Sigmoid colon (tissue), 4 donors: ENCODE measurements around the gene NID2.
A peak's percentile ranks its signal among the peaks of the same experiment; 100 is the strongest.

Source experiments
- EP300 ChIP-seq, 4 donors: sonication (generic); formaldehyde crosslinking; IDR thresholded peaks; one replicate each; pipeline ENCODE4 v1.6.1; 2017; ENCODE audit warnings: antibody characterized with exemption in 4 of 4
- POLR2A ChIP-seq, 2 donors: fragments of 450-650 bp; IDR thresholded peaks; one replicate each; pipeline ENCODE4 v1.6.1; 2016; ENCODE audit warnings: antibody characterized with exemption in 2 of 2, mild to moderate bottlenecking in 2 of 2, moderate library complexity in 2 of 2
- TF ChIP-seq, protein P1 (sequence below), 4 experiments: fragments of 450-650 bp in 3 of 4; fragments of 200-600 bp in 1 of 4; IDR thresholded peaks; one replicate each; pipeline ENCODE4 v1.5.1; 2016 to 2019; ENCODE audit warnings: antibody characterized with exemption in 4 of 4, mild to moderate bottlenecking in 3 of 4, moderate library complexity in 2 of 4

DNA sequence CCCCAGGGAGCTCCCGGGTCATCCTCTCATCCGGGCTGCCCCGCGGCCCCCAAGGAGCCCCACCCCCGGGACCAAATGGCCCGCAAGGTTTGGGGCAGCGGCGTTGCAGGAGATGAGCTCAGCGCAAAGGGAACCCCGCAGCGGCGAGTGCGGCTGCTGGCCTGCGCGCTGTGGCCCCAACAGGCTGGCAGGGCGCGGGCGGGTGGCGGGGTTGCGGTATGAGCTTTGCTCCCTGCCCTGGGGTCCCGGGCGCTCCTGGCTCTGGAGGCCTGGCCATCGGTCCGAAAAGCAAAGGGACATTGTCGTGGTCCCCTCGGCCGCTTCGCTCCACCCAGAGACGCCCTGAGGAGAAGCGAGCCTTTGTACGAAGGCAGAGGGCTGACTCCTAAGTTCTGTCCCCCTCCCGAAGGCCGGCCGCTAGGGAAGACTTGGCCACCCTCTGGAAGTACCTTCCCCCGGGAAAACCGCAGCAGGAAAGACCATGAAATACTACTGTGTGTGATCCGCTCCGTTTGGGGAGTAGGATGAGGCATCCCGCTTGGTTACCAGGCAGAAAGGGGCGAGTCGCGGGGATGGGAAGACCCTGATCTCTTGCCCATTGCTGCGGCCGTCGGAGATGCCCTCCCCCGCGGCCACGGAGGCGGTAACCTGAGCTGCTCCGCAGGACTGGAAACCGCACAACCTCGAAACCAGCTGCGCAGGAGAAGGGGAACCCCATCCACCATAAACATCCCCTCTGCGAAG, 620 bp upstream of the NID2 start:
- TF ChIP-seq, protein P1, sequence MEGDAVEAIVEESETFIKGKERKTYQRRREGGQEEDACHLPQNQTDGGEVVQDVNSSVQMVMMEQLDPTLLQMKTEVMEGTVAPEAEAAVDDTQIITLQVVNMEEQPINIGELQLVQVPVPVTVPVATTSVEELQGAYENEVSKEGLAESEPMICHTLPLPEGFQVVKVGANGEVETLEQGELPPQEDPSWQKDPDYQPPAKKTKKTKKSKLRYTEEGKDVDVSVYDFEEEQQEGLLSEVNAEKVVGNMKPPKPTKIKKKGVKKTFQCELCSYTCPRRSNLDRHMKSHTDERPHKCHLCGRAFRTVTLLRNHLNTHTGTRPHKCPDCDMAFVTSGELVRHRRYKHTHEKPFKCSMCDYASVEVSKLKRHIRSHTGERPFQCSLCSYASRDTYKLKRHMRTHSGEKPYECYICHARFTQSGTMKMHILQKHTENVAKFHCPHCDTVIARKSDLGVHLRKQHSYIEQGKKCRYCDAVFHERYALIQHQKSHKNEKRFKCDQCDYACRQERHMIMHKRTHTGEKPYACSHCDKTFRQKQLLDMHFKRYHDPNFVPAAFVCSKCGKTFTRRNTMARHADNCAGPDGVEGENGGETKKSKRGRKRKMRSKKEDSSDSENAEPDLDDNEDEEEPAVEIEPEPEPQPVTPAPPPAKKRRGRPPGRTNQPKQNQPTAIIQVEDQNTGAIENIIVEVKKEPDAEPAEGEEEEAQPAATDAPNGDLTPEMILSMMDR (IDR thresholded peaks at IDR 0.05): no peak
- TF ChIP-seq POLR2A (IDR thresholded peaks at IDR 0.05) (peak in 1 of 2 donors; percentile 10), EP300 (IDR thresholded peaks at IDR 0.05) (no peak)
